HCT116 (cell line): ENCODE measurements around the gene ANKRD10. TPM values are rescaled to one million over a fixed set of nuclear protein-coding genes. Genes with fewer than 3 reads are reported as not detected.

Experiments
- ATAC-seq: fragments of 200-7000 bp; cut with Tn5 transposase; 2 replicates; pipeline ENCODE4 v1.9.1; 2020; ENCODE audit warnings: mild to moderate bottlenecking, moderate library complexity
- BruUV-seq: library from RNA; stranded (reverse); fragments of 400-500 nt; replicated peaks from 2 replicates; lab custom pipeline; 2021; lab: Mats Ljungman, UMichigan
- CTCF ChIA-PET: fragments of 300-600 bp; sonication (Branson Sonifier 250); formaldehyde crosslinking; loops from one replicate; lab custom pipeline; 2021; ENCODE audit warnings: antibody characterized with exemption; lab: Charles Lee
- POLR2A ChIA-PET: fragments of 300-600, 350-600 bp; sonication (Branson Sonifier 250); formaldehyde crosslinking; loops from one replicate; lab custom pipeline; 2021; ENCODE audit warnings: antibody characterized with exemption; lab: Charles Lee
- RAD21 ChIA-PET, 2 experiments: fragments of 300-600 bp; sonication (Branson Sonifier 250); formaldehyde crosslinking; loops; one replicate each; lab custom pipeline; 2023; ENCODE audit warnings: low total read pairs in 2 of 2; ENCODE audit not compliant: uncharacterized antibody in 2 of 2, unreplicated experiment in 2 of 2, low non-redundant PET in 1 of 2; lab: Charles Lee
- DNase-seq: peaks from one replicate; pipeline ENCODE4 v3.0.0-alpha.2; 2010; ENCODE audit warnings: low read depth, low spot score
- H2AFZ ChIP-seq: fragments of 200-600 bp; shearing (Covaris generic), sonication (generic); 2 replicates; pipeline ENCODE4 v1.6.1; 2017; ENCODE audit warnings: low read depth, mixed run types, mixed read lengths, antibody characterized with exemption, low read length; ENCODE audit not compliant: poor library complexity, severe bottlenecking
- H3K27ac ChIP-seq: 2 replicates; pipeline ENCODE4 v1.5.1; 2012; ENCODE audit warnings: low read depth, low read length
- H3K27me3 ChIP-seq: fragments of 200-600 bp; sonication (generic); 2 replicates; pipeline ENCODE4 v1.6.1; 2016; ENCODE audit warnings: mixed run types, low read length, mixed read lengths; ENCODE audit not compliant: insufficient read depth
- H3K36me3 ChIP-seq, 2 experiments: fragments of 200-500 bp in 1 of 2; fragments of 200-600 bp in 1 of 2; sonication (Bioruptor generic) in 1 of 2; sonication (generic) in 1 of 2; 2 replicates each; pipeline versions ENCODE4 v1.5.1 to v1.6.1; 2014 to 2016; ENCODE audit warnings: low read length in 2 of 2, inconsistent platforms in 1 of 2, mixed read lengths in 1 of 2, mixed run types in 1 of 2; ENCODE audit not compliant: insufficient read depth in 2 of 2, control insufficient read depth in 1 of 2
- H3K4me1 ChIP-seq, 2 experiments: fragments of 200-600 bp in 1 of 2; sonication (generic) in 1 of 2; 2 replicates each; pipeline versions ENCODE4 v1.5.1 to v1.6.1; 2012 to 2017; ENCODE audit warnings: low read length in 2 of 2, inconsistent platforms in 1 of 2, mild to moderate bottlenecking in 1 of 2, mixed read lengths in 1 of 2, mixed run types in 1 of 2, moderate library complexity in 1 of 2; ENCODE audit not compliant: insufficient read depth in 2 of 2, control insufficient read depth in 1 of 2
- H3K4me2 ChIP-seq: fragments of 200-600 bp; sonication (generic); 2 replicates; pipeline ENCODE4 v1.6.1; 2017; ENCODE audit warnings: mixed run types, low read length, mixed read lengths
- H3K4me3 ChIP-seq, 2 experiments: fragments of 200-600 bp in 1 of 2; sonication (generic) in 1 of 2; replicated peaks in 1 of 2; 2 replicates each; pipeline ENCODE4 v1.5.1; 2011 to 2016; ENCODE audit warnings: low read length in 2 of 2, control low read depth in 1 of 2, low read depth in 1 of 2, mild to moderate bottlenecking in 1 of 2, mixed read lengths in 1 of 2, mixed run types in 1 of 2
- H3K79me2 ChIP-seq: fragments of 200-600 bp; sonication (generic); 2 replicates; pipeline ENCODE4 v1.6.1; 2017; ENCODE audit warnings: mild to moderate bottlenecking, mixed run types, low read length, moderate library complexity, mixed read lengths; ENCODE audit not compliant: insufficient read depth
- H3K9ac ChIP-seq: fragments of 200-600 bp; sonication (generic); 2 replicates; pipeline ENCODE4 v1.6.1; 2016; ENCODE audit warnings: low read length, mixed read lengths
- H3K9me2 ChIP-seq: fragments of 200-600 bp; sonication (generic), shearing (Covaris generic); 2 replicates; pipeline ENCODE4 v1.6.1; 2017; ENCODE audit warnings: mixed run types, mild to moderate bottlenecking, moderate library complexity; ENCODE audit not compliant: insufficient read depth
- H3K9me3 ChIP-seq, 2 experiments: fragments of 200-500 bp in 1 of 2; fragments of 200-600 bp in 1 of 2; sonication (Bioruptor generic) in 1 of 2; sonication (generic) in 1 of 2; 2 replicates each; pipeline ENCODE4 v1.6.1; 2014 to 2017; ENCODE audit warnings: low read length in 2 of 2, mixed read lengths in 2 of 2, inconsistent platforms in 1 of 2, low read depth in 1 of 2, mild to moderate bottlenecking in 1 of 2, mixed run types in 1 of 2, moderate library complexity in 1 of 2; ENCODE audit not compliant: control insufficient read depth in 1 of 2, insufficient read depth in 1 of 2
- H4K20me1 ChIP-seq: fragments of 200-600 bp; sonication (generic), shearing (Covaris generic); 2 replicates; pipeline ENCODE4 v1.6.1; 2017; ENCODE audit warnings: mixed run types, mild to moderate bottlenecking, moderate library complexity; ENCODE audit not compliant: insufficient read depth
- EGR1 ChIP-seq: IDR thresholded peaks from 2 replicates; pipeline ENCODE4 v1.6.1; 2012; ENCODE audit warnings: low read depth
- POLR2AphosphoS5 ChIP-seq: IDR thresholded peaks from 2 replicates; pipeline ENCODE4 v1.6.1; 2011; ENCODE audit warnings: mild to moderate bottlenecking, low read depth, low read length, moderate library complexity
- SRF ChIP-seq: IDR thresholded peaks from 2 replicates; pipeline ENCODE4 v1.6.1; 2012; ENCODE audit warnings: low read depth
- TCF7L2 ChIP-seq: IDR thresholded peaks from 2 replicates; pipeline ENCODE4 v1.7.0; 2011; ENCODE audit warnings: borderline replicate concordance, inconsistent platforms; ENCODE audit not compliant: insufficient read depth, insufficient read length; ENCODE audit errors: extremely low read depth
- YY1 ChIP-seq: IDR thresholded peaks from 2 replicates; pipeline ENCODE4 v1.6.1; 2011; ENCODE audit warnings: low read length, low read depth, moderate library complexity, mild to moderate bottlenecking; ENCODE audit not compliant: insufficient replicate concordance; ENCODE audit errors: extremely low read depth
- intact Hi-C: fragments of 100-400 bp; cut with micrococcal nuclease; formaldehyde crosslinking; loops from 2 replicates; pipeline ENCODE4 v1.10.0; 2022
- total RNA-seq: library from RNA; stranded (reverse); gene quantifications from one replicate; pipeline ENCODE4 v1.2.1, GENCODE V29; 2021; ENCODE audit not compliant: unreplicated experiment
- TF ChIP-seq, protein P1 (sequence below): IDR thresholded peaks from 2 replicates; pipeline ENCODE4 v1.6.1; 2012

The ANKRD10 gene
- total RNA-seq, 1 experiment from 2014 or later = 173 TPM

DNA sequence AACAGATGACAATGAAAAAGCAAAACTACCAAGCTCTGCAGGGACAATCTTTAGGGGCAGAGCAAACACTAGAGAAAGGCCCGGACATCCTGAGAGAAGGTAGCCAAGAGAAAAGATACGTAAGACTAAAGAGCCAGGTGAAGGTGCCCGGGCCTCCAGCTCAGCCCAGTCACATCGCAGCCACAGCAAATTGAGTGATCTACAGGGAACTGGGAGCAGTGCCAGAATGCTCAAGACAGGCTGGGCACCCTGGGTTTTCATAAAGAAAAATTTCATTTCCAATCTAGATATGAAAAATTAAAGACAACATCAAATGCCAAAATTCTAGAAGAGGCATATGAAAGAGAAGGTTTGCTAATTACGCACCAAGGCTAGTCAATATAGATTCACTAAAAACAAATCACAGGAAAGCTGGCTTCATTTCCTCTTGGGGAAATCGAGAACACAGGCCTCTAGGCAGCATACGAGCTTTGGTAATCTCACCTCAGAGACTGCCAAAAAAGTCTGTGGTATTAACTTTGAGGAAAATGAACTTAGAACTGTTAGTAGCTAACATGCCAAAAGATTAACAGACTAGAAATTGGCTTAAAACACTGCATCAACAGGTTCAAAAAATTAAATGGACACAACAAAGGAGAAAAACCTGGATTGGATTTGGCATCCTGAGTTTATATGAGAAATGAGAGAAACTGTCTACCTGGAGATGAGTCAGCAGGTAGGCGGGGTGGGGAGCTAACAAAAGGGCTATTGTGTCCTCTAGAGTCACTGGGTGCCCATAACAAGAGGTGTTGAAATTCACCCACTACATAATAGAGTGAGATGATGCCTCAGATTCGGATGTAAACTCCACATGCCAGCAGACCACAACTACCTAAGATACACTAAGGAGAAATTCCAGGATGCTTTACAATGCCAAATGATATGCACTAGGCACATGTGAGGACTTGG, 6.6 kb downstream of the ANKRD10 start:
- H3K27ac ChIP-seq = peak overlapping the region; percentile 83

DNA sequence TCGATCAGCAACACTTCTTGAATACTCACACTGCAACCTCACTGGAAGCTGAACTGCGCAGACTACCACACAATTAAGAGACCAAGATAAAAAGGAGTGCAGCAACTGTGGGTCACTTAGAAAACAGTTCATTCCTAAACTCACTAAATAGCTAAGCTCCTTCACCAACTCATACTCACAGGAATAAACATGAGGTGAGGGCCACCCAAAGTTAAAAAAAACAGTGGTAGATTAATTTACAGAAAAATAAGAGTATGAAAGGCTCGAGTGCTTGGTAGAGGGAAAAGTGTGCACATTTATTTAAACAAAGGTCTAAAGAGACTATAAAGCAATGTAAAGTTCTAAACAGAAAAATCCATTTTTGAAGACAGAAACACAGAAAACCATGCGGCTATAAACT, 7.6 kb downstream of the ANKRD10 start:
- Histone ChIP-seq H3K9ac (peak overlapping the region; percentile 61), H3K27ac (peak overlapping the region; percentile 83), H3K4me3 (no peak overlapping the region), H3K4me1 (peaks cover 51 to 61% of the 10 kb centered on the region in 2 experiments), H3K36me3 (peaks cover 29 to 82% of the 10 kb centered on the region in 2 experiments), H2AFZ (no peak overlapping the region), H3K79me2 (peaks cover 100% of the 10 kb centered on the region), H4K20me1 (peaks cover 54% of the 10 kb centered on the region), H3K27me3 (no peaks in the 10 kb centered on the region), H3K9me3 (no peaks in the 10 kb centered on the region), H3K9me2 (no peaks in the 10 kb centered on the region), H3K4me2 (peak overlapping the region; percentile 91; the same call in 1 of the 2 replicates)
- ChIA-PET RAD21 (no interaction called here), CTCF (no interaction called here), POLR2A (no interaction called here)
- DNase-seq = no peak
- no peak for ATAC-seq
- TF ChIP-seq POLR2AphosphoS5 (no peak), SRF (no peak)
- TF ChIP-seq, protein P1, sequence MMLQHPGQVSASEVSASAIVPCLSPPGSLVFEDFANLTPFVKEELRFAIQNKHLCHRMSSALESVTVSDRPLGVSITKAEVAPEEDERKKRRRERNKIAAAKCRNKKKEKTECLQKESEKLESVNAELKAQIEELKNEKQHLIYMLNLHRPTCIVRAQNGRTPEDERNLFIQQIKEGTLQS = no peak
- BruUV-seq = no TSS peak
- intact Hi-C loops = no loop called here

More for the DNA sequence above, 6.6 kb downstream of the ANKRD10 start:
- no peaks in the 10 kb centered on the region for H3K9me2 ChIP-seq
- H3K4me3 ChIP-seq = peak overlapping the region; percentile 12 to 31; a peak in 3 of 4 replicates
- ChIA-PET RAD21 (no interaction called here), POLR2A (interaction anchor here (1.3 kb wide), 1 partner anchor 193 kb away, joined by 6 read pairs; no protein-coding TSS in a partner anchor), CTCF (interaction anchor here (1.2 kb wide), 2 partner anchors 141 to 452 kb away, joined by 3 read pairs; no protein-coding TSS in a partner anchor)
- intact Hi-C loops = loop anchor here (1.0 kb wide), 1 partner anchor 38 kb away; no protein-coding TSS in a partner anchor
- H2AFZ ChIP-seq = no peak overlapping the region
- DNase-seq (peak; percentile 95), ATAC-seq (peak; percentile 90)
- no peaks in the 10 kb centered on the region for H3K9me3 ChIP-seq
- H3K27me3 ChIP-seq = no peaks in the 10 kb centered on the region
- H4K20me1 ChIP-seq = peaks cover 52% of the 10 kb centered on the region
- peak overlapping the region; percentile 61 for H3K9ac ChIP-seq
- no peak for TF ChIP-seq EGR1
- TF ChIP-seq TCF7L2 = peak; percentile 54
- peak; percentile 17 for TF ChIP-seq YY1
- TF ChIP-seq POLR2AphosphoS5 = peak; percentile 45
- peak overlapping the region; percentile 91 for H3K4me2 ChIP-seq
- no TSS peak for BruUV-seq
- peaks cover 57 to 70% of the 10 kb centered on the region in 2 experiments for H3K4me1 ChIP-seq
- H3K36me3 ChIP-seq = peaks cover 25 to 76% of the 10 kb centered on the region in 2 experiments
- H3K79me2 ChIP-seq = peaks cover 100% of the 10 kb centered on the region
